GM13976 (cell line): ENCODE results near the gene PPP2R2B.

Experiments used
- DNase-seq: peaks from one replicate; pipeline ENCODE4 v3.0.0; 2012; ENCODE audit warnings: low spot score
- CTCF ChIP-seq: IDR thresholded peaks from 2 replicates; pipeline ENCODE4 v1.5.1; 2012; ENCODE audit warnings: borderline replicate concordance, mild to moderate bottlenecking; ENCODE audit not compliant: insufficient read depth; ENCODE audit errors: extremely low read depth, missing control alignments, control extremely low read depth
- in situ Hi-C: fragments of 300-500 bp; cut with MboI; formaldehyde crosslinking; loops from one replicate; pipeline ENCODE4 v1.12.0; 2022; ENCODE audit warnings: low sequenced_read_pairs, mixed read lengths, inconsistent platforms; ENCODE audit not compliant: unreplicated experiment

The PPP2R2B gene

DNA sequence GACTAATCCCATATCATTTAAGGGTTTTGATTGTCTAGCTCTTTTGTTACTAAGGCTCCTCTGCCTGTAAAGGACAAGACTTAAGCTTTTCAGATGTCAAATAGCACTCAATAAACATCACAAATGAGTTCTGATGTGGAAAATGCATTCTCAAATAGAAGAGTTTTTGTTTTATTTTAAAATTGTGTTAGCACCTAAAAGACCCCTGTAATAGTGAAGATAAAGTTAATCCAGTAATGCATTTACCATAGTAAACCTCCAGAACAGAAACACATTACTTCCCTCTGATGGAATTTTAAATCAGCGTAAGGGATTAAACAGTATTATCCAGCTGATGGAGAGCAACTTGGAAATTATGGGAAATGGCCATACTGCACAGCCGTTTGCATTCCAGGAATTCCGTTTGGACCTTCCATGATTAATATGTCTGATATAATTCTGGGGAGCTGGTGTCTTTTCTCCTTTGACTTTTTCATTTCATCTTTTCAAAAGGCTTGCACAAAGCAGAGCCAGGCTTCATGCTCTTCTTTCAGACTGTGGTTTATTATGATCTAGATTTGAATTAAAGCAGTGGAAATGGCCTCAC is 105.6 kb downstream of the PPP2R2B start:
- no peak for TF ChIP-seq CTCF
- in situ Hi-C loops: no loop called here
- DNase-seq: no peak

GRCh38 chr5:146770980-146771379 is 107.6 kb downstream of the PPP2R2B start:
- in situ Hi-C loops: no loop called here
- DNase-seq: no peak
- no peak for TF ChIP-seq CTCF

GRCh38 chr5:146770546-146770945 is 108.0 kb downstream of the PPP2R2B start:
- in situ Hi-C loops: no loop called here
- DNase-seq: no peak

DNA sequence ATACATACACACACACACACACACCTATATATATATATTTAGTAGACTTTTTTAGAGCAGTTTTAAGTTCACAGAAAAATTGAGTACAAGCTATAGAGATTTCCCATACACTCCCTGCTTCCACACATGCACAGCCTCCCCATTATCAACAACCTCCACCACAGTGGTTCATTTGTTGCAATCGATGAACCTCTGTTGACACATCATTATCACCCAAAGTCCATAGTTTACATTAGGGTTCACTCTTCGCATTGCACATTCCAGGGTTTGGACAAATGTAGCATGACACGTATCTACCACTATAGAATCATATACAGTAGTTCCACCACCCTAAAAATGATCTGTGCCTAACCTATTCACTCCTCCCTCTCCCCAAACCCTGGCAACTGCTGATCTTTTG is 111.0 kb downstream of the PPP2R2B start:
- TF ChIP-seq CTCF: no peak
- DNase-seq: no peak
- in situ Hi-C loops: no loop called here

More at GRCh38 chr5:146770546-146770945, 108.0 kb downstream of the PPP2R2B start:
- no peak for TF ChIP-seq CTCF

- DNase-seq: no peak
- TF ChIP-seq CTCF: no peak
- in situ Hi-C loops: no loop called here
Observed at GRCh38 chr5:146766013-146766412, 112.5 kb downstream of the PPP2R2B start.

DNA sequence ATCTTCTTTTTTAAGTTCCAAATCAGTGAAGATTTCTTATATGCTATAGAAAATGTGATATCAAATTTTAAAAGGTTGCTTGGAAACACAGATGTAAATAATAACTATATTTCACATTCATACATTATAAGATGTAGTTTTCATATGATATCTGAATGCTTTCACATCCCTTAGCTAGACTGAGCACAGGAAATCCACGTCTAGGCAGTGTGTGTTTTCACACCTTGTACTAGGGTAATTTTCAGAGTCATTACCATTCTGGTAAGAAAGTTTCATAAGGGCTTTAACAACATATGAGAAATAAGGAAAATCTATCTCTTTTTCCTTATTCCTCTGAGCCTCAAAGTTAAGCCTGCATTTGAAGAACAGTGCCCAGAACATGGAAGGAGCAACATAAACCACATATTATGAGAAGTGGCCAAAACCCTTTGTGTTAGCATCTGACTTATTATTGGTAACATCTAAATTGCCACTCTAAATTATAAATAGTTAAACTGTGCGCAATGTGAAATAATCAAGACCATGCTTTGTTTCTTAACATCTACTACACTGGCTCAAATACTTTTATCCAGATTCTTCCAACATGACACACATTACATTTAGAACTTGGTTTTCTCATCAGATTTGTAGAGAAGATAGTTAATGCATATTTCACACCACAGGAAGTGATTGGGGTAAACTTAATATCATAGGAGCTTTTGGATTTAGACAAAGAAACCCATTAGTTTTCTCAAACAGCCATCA is 113.3 kb downstream of the PPP2R2B start:
- no peak for DNase-seq
- TF ChIP-seq CTCF: no peak
- in situ Hi-C loops: no loop called here

GRCh38 chr5:146762830-146763229 is 115.7 kb downstream of the PPP2R2B start:
- no peak for DNase-seq
- in situ Hi-C loops: no loop called here
- TF ChIP-seq CTCF: no peak
